ENCODE data around the gene TMPRSS11B.

Gene TMPRSS11B

DNA sequence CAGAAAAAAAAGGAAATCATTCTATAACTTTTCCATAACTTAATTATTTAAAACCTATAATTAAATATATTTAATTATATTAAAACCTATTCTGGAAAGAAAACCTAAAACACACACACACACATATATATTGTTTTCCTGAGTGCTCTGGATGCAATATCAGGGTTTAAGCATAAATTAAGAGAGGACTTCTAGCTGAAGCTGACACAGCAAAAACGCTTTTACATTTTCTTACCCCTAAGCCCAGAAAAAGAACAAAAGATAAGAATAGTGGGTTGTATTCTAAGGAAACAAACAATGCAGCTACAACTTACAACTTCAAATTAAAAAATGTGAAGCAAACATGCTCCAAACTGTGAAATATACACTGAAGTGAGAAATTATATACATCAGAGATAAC, 52.3 kb downstream of the TMPRSS11B start:
- no peak overlapping the region for H3K4me3 ChIP-seq (ENCODE audit: low read length)
- H3K27ac ChIP-seq (ENCODE audit: low read depth, low read length): no peak overlapping the region
- no peak overlapping the region for H3K9ac ChIP-seq (ENCODE audit: low read length)
- no peaks in the 10 kb centered on the region for H3K27me3 ChIP-seq (ENCODE audit: control insufficient read depth, insufficient read depth, low read length)
- no peaks in the 10 kb centered on the region for H3K4me1 ChIP-seq (ENCODE audit: control insufficient read depth, insufficient read depth, low read length)
- no peaks in the 10 kb centered on the region for H3K36me3 ChIP-seq (ENCODE audit: control insufficient read depth, insufficient read depth, low read length)

DNA sequence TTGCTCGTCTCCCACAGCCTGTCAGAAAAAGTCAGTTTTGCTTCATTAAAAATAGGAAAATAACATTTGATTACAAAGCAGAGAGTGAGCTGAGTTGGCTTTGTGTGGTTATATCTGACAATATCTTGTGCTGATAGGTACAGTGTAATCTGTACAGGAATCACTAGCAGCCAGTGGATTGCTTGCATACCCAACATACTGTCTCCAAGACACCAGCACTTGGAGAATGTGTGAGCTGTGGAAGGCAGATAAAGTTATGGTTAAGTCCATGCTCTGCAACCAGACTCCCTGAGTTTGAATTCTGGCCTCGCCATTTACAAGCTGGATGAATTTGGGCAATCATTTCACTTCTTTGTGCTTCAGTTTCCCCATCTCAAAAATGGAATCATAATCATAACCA, 58.3 kb downstream of the TMPRSS11B start:
- H3K4me3 ChIP-seq (ENCODE audit: low read length): no peak overlapping the region

DNA sequence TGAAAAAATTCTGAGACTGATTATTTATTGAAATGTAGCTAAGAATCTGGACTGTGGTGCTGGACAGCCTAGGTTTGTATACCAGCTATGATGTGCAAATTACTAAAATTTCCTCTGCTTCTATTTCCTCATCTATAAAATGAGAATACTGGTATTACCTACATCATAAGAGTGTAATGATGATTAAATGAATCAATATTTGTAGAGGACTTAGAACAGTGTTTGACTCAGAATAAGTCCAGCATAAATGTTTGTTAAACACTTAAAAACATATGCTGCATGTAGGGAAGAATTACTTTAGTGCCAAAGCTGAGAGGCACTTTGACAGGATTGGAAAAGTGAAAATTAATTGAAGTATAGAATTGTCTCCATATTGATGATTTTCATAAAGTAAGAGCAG, 60.6 kb downstream of the TMPRSS11B start:
- H3K27ac ChIP-seq (ENCODE audit: low read depth, low read length): no peak overlapping the region
- no peak overlapping the region for H3K9ac ChIP-seq (ENCODE audit: low read length)
- no peaks in the 10 kb centered on the region for H3K27me3 ChIP-seq (ENCODE audit: control insufficient read depth, insufficient read depth, low read length)
- H3K36me3 ChIP-seq (ENCODE audit: control insufficient read depth, insufficient read depth, low read length): no peaks in the 10 kb centered on the region
- no peaks in the 10 kb centered on the region for H3K4me1 ChIP-seq (ENCODE audit: control insufficient read depth, insufficient read depth, low read length)
- H3K4me3 ChIP-seq (ENCODE audit: low read length): no peak overlapping the region

More for the DNA sequence above, 58.3 kb downstream of the TMPRSS11B start:
- Histone ChIP-seq H3K27me3 (ENCODE audit: control insufficient read depth, insufficient read depth, low read length) (no peaks in the 10 kb centered on the region), H3K36me3 (ENCODE audit: control insufficient read depth, insufficient read depth, low read length) (no peaks in the 10 kb centered on the region), H3K4me1 (ENCODE audit: control insufficient read depth, insufficient read depth, low read length) (no peaks in the 10 kb centered on the region), H3K27ac (ENCODE audit: low read depth, low read length) (no peak overlapping the region), H3K9ac (ENCODE audit: low read length) (no peak overlapping the region)

DNA sequence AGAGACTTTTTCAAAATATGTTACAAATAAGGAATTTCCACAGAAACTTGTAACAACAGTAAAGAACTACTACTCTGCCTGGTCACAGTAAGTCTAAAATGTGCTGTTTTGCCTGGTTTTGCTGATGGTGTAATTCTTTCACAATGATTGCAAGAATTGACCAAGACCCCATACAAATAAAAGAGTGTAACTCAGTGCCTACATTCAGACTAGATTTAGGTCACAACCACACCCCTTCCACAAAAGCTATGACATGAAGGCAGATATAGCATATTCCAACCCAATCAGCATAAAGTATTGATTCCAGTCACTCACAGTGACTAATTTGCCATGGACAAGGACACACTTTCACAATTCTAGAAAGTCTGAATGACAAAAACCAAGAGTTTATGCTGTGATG, 62.1 kb downstream of the TMPRSS11B start:
- Histone ChIP-seq H3K4me1 (ENCODE audit: control insufficient read depth, insufficient read depth, low read length) (no peaks in the 10 kb centered on the region), H3K27me3 (ENCODE audit: control insufficient read depth, insufficient read depth, low read length) (no peaks in the 10 kb centered on the region), H3K27ac (ENCODE audit: low read depth, low read length) (no peak overlapping the region), H3K9ac (ENCODE audit: low read length) (no peak overlapping the region), H3K4me3 (ENCODE audit: low read length) (no peak overlapping the region), H3K36me3 (ENCODE audit: control insufficient read depth, insufficient read depth, low read length) (no peaks in the 10 kb centered on the region)

DNA sequence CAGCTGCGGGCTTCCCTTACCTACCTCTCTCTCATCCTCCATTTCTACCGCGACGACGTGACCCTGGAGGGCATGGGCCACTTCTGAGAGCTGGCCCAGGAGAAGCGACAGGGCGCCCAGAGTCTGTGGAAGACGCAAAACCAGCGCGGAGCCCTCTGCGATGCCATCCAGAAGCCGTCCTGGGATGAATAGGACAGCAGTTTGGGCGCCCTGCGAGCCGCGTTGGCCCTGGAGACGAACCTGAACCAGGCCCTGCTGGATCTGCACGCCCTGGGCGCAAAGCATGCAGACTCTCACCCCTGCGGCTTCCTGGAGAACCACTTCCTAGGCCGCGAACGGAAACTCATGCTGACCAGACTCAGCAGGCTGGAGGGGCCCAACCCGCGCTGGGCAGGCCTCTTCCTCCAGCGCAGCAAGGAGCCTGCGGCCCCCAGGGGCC, 63.1 kb downstream of the TMPRSS11B start:
- Histone ChIP-seq H3K27ac (ENCODE audit: low read depth, low read length) (no peak overlapping the region), H3K4me3 (ENCODE audit: low read length) (no peak overlapping the region), H3K27me3 (ENCODE audit: control insufficient read depth, insufficient read depth, low read length) (no peaks in the 10 kb centered on the region), H3K4me1 (ENCODE audit: control insufficient read depth, insufficient read depth, low read length) (no peaks in the 10 kb centered on the region), H3K9ac (ENCODE audit: low read length) (no peak overlapping the region), H3K36me3 (ENCODE audit: control insufficient read depth, insufficient read depth, low read length) (no peaks in the 10 kb centered on the region)

DNA sequence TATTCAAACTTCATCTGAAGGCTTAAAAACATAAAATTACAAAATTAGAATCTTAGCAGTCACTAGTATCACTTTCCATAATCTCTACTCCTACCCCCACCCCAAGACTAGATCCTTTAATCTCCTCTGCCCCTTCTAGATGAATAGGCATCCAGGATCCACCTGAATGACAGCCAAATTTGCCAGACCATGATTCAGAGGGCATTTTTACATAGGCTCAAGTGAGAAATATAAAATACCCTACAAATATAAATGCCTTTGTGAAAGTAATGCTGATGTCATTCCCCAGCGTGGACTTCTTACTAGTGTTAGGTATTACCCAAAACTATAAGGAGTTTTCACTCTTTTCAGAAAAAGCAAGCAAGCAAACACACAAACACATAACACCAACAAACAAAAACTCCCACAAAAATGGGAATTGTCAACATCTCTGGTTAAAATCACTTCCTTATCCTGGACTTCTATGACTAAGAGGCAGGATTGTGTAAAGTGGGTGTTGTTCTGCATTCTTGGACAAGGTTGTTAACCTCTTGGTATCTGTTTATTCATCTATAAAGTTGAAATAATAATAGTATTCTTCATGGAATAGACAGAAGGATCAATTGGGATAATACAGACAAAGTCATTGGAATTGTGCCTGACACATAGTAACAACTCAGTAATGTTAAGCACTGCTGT, 64.5 kb downstream of the TMPRSS11B start:
- Histone ChIP-seq H3K27me3 (ENCODE audit: control insufficient read depth, insufficient read depth, low read length) (no peaks in the 10 kb centered on the region), H3K4me1 (ENCODE audit: control insufficient read depth, insufficient read depth, low read length) (no peaks in the 10 kb centered on the region), H3K4me3 (ENCODE audit: low read length) (no peak overlapping the region), H3K27ac (ENCODE audit: low read depth, low read length) (no peak overlapping the region), H3K9ac (ENCODE audit: low read length) (no peak overlapping the region), H3K36me3 (ENCODE audit: control insufficient read depth, insufficient read depth, low read length) (no peaks in the 10 kb centered on the region)

DNA sequence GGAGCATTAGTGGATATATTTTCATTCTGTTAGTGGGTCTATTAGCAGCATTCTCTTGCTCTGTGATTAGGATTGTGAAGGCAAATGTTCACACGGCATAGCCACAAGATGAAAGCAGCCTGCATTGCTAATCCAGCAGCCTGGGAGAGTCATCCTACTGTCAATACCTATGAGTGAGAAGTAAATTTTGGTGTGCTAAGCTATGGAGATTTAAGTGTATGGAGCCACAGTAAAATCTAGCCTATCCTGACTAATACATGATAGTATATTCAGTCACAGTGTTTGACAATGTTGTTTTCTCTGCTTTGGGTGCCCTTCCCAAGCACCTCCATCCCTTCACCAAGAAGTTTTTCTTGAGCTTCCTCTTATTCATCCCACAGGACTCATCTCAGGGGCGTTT, 68.6 kb downstream of the TMPRSS11B start:
- Histone ChIP-seq H3K9ac (ENCODE audit: low read length) (no peak overlapping the region), H3K4me3 (ENCODE audit: low read length) (no peak overlapping the region), H3K36me3 (ENCODE audit: control insufficient read depth, insufficient read depth, low read length) (no peaks in the 10 kb centered on the region), H3K4me1 (ENCODE audit: control insufficient read depth, insufficient read depth, low read length) (no peaks in the 10 kb centered on the region), H3K27ac (ENCODE audit: low read depth, low read length) (no peak overlapping the region), H3K27me3 (ENCODE audit: control insufficient read depth, insufficient read depth, low read length) (no peaks in the 10 kb centered on the region)

All from rectal smooth muscle tissue (tissue), 1 donor.